Smooth muscle cell (in vitro differentiated cells): ENCODE results near the gene NUDT14. TPM values are rescaled to one million over a fixed set of nuclear protein-coding genes. Genes with fewer than 3 reads are reported as not detected.

Source experiments
- DNase-seq: peaks from one replicate; lab custom pipeline; 2025; ENCODE audit not compliant: unreplicated experiment; lab: John Stamatoyannopoulos, UW
- H2AFZ ChIP-seq: fragments of 200-600 bp; sonication (generic); 2 replicates; pipeline ENCODE4 v1.6.0; 2016; ENCODE audit warnings: antibody characterized with exemption, low read depth, mild to moderate bottlenecking
- H3F3A ChIP-seq: fragments of 200-600 bp; sonication (generic); 2 replicates; pipeline ENCODE4 v1.6.0; 2017; ENCODE audit warnings: antibody characterized with exemption, low read depth
- H3K27ac ChIP-seq: fragments of 200-600 bp; sonication (generic); 2 replicates; pipeline ENCODE4 v1.5.1; 2016; ENCODE audit warnings: low read depth, mild to moderate bottlenecking
- H3K27me3 ChIP-seq: fragments of 200-600 bp; sonication (generic); 2 replicates; pipeline ENCODE4 v1.6.1; 2016; ENCODE audit warnings: low read depth, mild to moderate bottlenecking
- H3K36me3 ChIP-seq: fragments of 200-600 bp; sonication (generic); 2 replicates; pipeline ENCODE4 v1.5.1; 2016; ENCODE audit warnings: low read depth
- H3K4me1 ChIP-seq: fragments of 200-600 bp; sonication (generic); 2 replicates; pipeline ENCODE4 v1.5.1; 2016; ENCODE audit warnings: low read depth
- H3K4me2 ChIP-seq: fragments of 200-600 bp; sonication (generic); 2 replicates; pipeline ENCODE4 v1.6.0; 2016; ENCODE audit warnings: mild to moderate bottlenecking
- H3K4me3 ChIP-seq: fragments of 200-600 bp; sonication (generic); 2 replicates; pipeline ENCODE4 v1.5.1; 2016; ENCODE audit warnings: mild to moderate bottlenecking
- H3K79me2 ChIP-seq: fragments of 200-600 bp; sonication (generic); 2 replicates; pipeline ENCODE4 v1.6.0; 2016; ENCODE audit warnings: low read depth, mild to moderate bottlenecking
- H3K9ac ChIP-seq: fragments of 200-600 bp; sonication (generic); 2 replicates; pipeline ENCODE4 v1.6.0; 2016; ENCODE audit warnings: low read depth
- H3K9me3 ChIP-seq: fragments of 200-600 bp; sonication (generic); replicated peaks from 2 replicates; pipeline ENCODE4 v1.5.1; 2016; ENCODE audit warnings: low read depth
- H4K20me1 ChIP-seq: fragments of 200-600 bp; sonication (generic); 2 replicates; pipeline ENCODE4 v1.6.0; 2016; ENCODE audit warnings: low read depth
- WGBS: methylation state at CpG from one replicate; pipeline ENCODE4 v1.1.7; 2016; ENCODE audit warnings: low lambda C conversion rate; 5-methylcytosine and 5-hydroxymethylcytosine counted together
- polyA plus RNA-seq: library from polyadenylated mRNA; unstranded; fragments of >200 nt; fragmentation: Nextera tagmentation; extraction: Ambion mirVana; gene quantifications from 2 replicates; pipeline ENCODE4 v1.2.1, GENCODE V29; 2016
- total RNA-seq: library from RNA; depleted of rRNA; stranded (reverse); fragments of >200 nt; gene quantifications from 2 replicates; pipeline ENCODE4 v1.2.3, GENCODE V29; 2014
- TF ChIP-seq, protein P1 (sequence below): fragments of 200-600 bp; sonication (generic); IDR thresholded peaks from 2 replicates; pipeline ENCODE4 v1.5.1; 2017; ENCODE audit warnings: borderline replicate concordance, mild to moderate bottlenecking, antibody characterized with exemption; ENCODE audit not compliant: insufficient read depth, poor library complexity, severe bottlenecking

Gene NUDT14
- total and polyA plus RNA-seq, 2 experiments from 2014 or later: 7.9 to 30.7 TPM

DNA sequence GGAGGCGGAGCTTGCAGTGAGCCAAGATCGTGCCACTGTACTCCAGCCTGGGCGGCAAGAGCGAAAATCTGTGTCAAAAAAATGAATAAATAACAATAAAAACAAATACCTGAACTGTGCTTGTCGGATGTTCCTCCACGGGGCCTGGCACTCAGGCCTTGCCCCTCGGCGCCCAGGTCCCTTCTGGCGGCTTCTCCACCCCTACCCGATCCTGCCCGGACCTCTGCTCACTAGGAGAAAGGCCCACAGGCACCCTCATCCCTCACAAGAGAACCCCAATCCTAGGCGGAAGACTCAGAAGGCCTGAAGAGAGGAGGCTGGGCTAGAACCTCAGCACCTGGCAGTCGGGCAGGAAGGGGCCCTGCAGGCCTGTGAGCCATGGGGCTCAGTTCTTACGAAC lies 46.2 kb upstream of the NUDT14 start:
- no peaks in the 10 kb centered on the region for H3K36me3 ChIP-seq
- no peak overlapping the region for H3K27ac ChIP-seq
- H3K79me2 ChIP-seq: no peaks in the 10 kb centered on the region
- no peak for DNase-seq
- no peak overlapping the region for H3K9ac ChIP-seq
- no peaks in the 10 kb centered on the region for H3K27me3 ChIP-seq
- H2AFZ ChIP-seq: no peak overlapping the region
- WGBS: 98% methylated on average over 14 of the region's 14 CpGs
- no peak overlapping the region for H3K4me3 ChIP-seq
- no peaks in the 10 kb centered on the region for H4K20me1 ChIP-seq
- H3K4me2 ChIP-seq: no peak overlapping the region
- no peaks in the 10 kb centered on the region for H3K4me1 ChIP-seq
- TF ChIP-seq, protein P1, sequence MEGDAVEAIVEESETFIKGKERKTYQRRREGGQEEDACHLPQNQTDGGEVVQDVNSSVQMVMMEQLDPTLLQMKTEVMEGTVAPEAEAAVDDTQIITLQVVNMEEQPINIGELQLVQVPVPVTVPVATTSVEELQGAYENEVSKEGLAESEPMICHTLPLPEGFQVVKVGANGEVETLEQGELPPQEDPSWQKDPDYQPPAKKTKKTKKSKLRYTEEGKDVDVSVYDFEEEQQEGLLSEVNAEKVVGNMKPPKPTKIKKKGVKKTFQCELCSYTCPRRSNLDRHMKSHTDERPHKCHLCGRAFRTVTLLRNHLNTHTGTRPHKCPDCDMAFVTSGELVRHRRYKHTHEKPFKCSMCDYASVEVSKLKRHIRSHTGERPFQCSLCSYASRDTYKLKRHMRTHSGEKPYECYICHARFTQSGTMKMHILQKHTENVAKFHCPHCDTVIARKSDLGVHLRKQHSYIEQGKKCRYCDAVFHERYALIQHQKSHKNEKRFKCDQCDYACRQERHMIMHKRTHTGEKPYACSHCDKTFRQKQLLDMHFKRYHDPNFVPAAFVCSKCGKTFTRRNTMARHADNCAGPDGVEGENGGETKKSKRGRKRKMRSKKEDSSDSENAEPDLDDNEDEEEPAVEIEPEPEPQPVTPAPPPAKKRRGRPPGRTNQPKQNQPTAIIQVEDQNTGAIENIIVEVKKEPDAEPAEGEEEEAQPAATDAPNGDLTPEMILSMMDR: no peak
- no peaks in the 10 kb centered on the region for H3F3A ChIP-seq
- no peaks in the 10 kb centered on the region for H3K9me3 ChIP-seq

DNA sequence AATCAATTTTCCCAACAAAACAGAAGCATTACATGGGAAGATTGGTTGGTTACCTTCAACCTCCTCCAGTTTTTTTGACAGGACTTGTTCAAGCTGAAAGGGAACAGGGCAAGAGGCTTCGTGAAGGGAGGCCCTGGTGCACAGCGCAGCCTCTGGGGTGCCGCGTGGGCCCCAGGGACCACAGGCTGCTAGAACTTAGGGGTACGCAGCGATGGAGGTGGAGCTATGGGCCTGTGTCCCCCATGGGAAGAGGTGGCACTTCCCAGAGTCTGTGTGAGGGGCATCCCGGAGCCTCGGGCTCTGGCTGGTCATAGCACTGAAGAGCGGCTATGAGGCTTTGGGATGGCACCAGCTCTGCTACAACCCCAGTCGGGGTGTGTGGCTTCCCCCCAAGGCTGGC lies 45.1 kb upstream of the NUDT14 start:
- WGBS: 97% methylated on average over 9 of the region's 10 CpGs
- TF ChIP-seq, protein P1: no peak
- H4K20me1 ChIP-seq: no peaks in the 10 kb centered on the region
- no peak overlapping the region for H3K9ac ChIP-seq
- no peaks in the 10 kb centered on the region for H3K79me2 ChIP-seq
- DNase-seq: no peak
- H3K4me3 ChIP-seq: no peak overlapping the region
- H3K4me2 ChIP-seq: no peak overlapping the region
- no peaks in the 10 kb centered on the region for H3K27me3 ChIP-seq
- H3K9me3 ChIP-seq: no peaks in the 10 kb centered on the region
- no peaks in the 10 kb centered on the region for H3K36me3 ChIP-seq
- H3K4me1 ChIP-seq: no peaks in the 10 kb centered on the region
- no peaks in the 10 kb centered on the region for H3F3A ChIP-seq
- no peak overlapping the region for H3K27ac ChIP-seq
- H2AFZ ChIP-seq: no peak overlapping the region

DNA sequence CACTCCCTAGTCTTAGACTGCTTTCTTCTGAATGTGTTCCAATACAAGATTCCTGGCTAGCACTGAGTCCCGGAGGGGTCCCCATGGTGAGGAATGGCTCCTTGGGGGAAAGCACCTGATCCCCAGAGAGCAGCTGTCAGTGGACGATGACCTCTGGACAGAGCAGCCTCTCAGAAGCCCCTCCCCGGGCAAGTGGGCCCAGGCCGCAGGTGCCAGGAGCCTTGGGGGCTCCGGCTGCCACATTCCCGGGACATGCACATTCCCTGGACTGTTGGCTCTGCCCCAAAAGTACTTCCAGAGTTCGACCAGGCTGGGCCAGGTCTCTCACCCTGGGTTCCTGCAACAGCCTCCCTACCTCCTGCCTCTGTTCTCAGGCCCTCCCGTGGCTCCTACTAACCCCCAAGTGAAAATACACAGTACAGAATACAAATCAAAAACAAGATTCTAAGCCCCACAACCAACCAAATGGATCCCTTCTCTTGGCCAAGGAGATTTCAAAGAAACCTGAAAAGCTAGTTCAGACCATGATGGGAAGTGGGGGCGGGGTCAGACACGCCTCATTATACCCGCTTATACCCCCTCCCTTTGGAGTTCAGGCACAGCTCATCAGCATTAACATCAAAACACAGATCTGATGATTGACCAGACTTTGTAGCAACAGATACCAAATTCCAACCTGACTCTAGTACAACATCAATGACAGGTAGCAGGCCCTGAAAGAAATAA lies 43.9 kb upstream of the NUDT14 start:
- Histone ChIP-seq H3F3A (no peaks in the 10 kb centered on the region), H3K4me3 (no peak overlapping the region), H3K36me3 (no peaks in the 10 kb centered on the region), H4K20me1 (no peaks in the 10 kb centered on the region), H3K79me2 (no peaks in the 10 kb centered on the region), H2AFZ (no peak overlapping the region), H3K27ac (no peak overlapping the region), H3K9me3 (no peaks in the 10 kb centered on the region), H3K4me2 (no peak overlapping the region), H3K4me1 (no peaks in the 10 kb centered on the region), H3K27me3 (no peaks in the 10 kb centered on the region), H3K9ac (no peak overlapping the region)
- 95% methylated on average over 11 of the region's 11 CpGs for WGBS
- TF ChIP-seq, protein P1: no peak
- DNase-seq: no peak
